ENCODE data around the gene PHTF1. TPM values are rescaled to one million over a fixed set of nuclear protein-coding genes. Genes with fewer than 3 reads are reported as not detected.

Gene PHTF1
- total RNA-seq, 1 donor from 2014 or later: 48.5 TPM

- Mint-ChIP-seq H3K4me3 (no peak overlapping the region), H3K9me3 (no peaks in the 10 kb centered on the region), H3K36me3 (ENCODE audit: low read depth) (peaks cover 7% of the 10 kb centered on the region), H3K4me1 (peaks cover 20% of the 10 kb centered on the region), H3K27me3 (ENCODE audit: low read depth) (no peaks in the 10 kb centered on the region), H3K27ac (ENCODE audit: unreplicated experiment) (no peak overlapping the region)
- no peak for TF ChIP-seq CTCF (conservative IDR thresholded peaks at IDR 0.05)
- no peak for DNase-seq (ENCODE audit: low read depth, low spot score)
These were observed 24.2 kb upstream of the PHTF1 start for GRCh38 chr1:113783254-113784103.

- H3K27me3 Mint-ChIP-seq (ENCODE audit: low read depth): no peaks in the 10 kb centered on the region
- peaks cover 16% of the 10 kb centered on the region for H3K4me1 Mint-ChIP-seq
- no peak overlapping the region for H3K4me3 Mint-ChIP-seq
- H3K27ac Mint-ChIP-seq (ENCODE audit: unreplicated experiment): no peak overlapping the region
- peaks cover 8% of the 10 kb centered on the region for H3K36me3 Mint-ChIP-seq (ENCODE audit: low read depth)
- TF ChIP-seq CTCF (conservative IDR thresholded peaks at IDR 0.05): no peak
- no peaks in the 10 kb centered on the region for H3K9me3 Mint-ChIP-seq
- no peak for DNase-seq (ENCODE audit: low read depth, low spot score)
These were observed 23.1 kb upstream of the PHTF1 start for GRCh38 chr1:113782406-113782805.

- H3K27ac Mint-ChIP-seq (ENCODE audit: unreplicated experiment): no peak overlapping the region
- TF ChIP-seq CTCF (conservative IDR thresholded peaks at IDR 0.05): no peak
- H3K9me3 Mint-ChIP-seq: no peaks in the 10 kb centered on the region
- no peaks in the 10 kb centered on the region for H3K27me3 Mint-ChIP-seq (ENCODE audit: low read depth)
- no peak overlapping the region for H3K4me3 Mint-ChIP-seq
- H3K4me1 Mint-ChIP-seq: peaks cover 7% of the 10 kb centered on the region
- H3K36me3 Mint-ChIP-seq (ENCODE audit: low read depth): peaks cover 8% of the 10 kb centered on the region
- no peak for DNase-seq (ENCODE audit: low read depth, low spot score)
These were observed 21.3 kb upstream of the PHTF1 start for GRCh38 chr1:113780374-113781146.

- H3K4me1 Mint-ChIP-seq: peaks cover 5% of the 10 kb centered on the region
- TF ChIP-seq CTCF (conservative IDR thresholded peaks at IDR 0.05): no peak
- H3K36me3 Mint-ChIP-seq (ENCODE audit: low read depth): peaks cover 8% of the 10 kb centered on the region
- no peak overlapping the region for H3K4me3 Mint-ChIP-seq
- H3K27ac Mint-ChIP-seq (ENCODE audit: unreplicated experiment): no peak overlapping the region
- no peak for DNase-seq (ENCODE audit: low read depth, low spot score)
- H3K27me3 Mint-ChIP-seq (ENCODE audit: low read depth): no peaks in the 10 kb centered on the region
- no peaks in the 10 kb centered on the region for H3K9me3 Mint-ChIP-seq
These were observed 20.3 kb upstream of the PHTF1 start for GRCh38 chr1:113779542-113779941.

- peaks cover 8% of the 10 kb centered on the region for H3K36me3 Mint-ChIP-seq (ENCODE audit: low read depth)
- no peak for DNase-seq (ENCODE audit: low read depth, low spot score)
- H3K4me3 Mint-ChIP-seq: no peak overlapping the region
- H3K9me3 Mint-ChIP-seq: no peaks in the 10 kb centered on the region
- H3K27ac Mint-ChIP-seq (ENCODE audit: unreplicated experiment): no peak overlapping the region
- H3K27me3 Mint-ChIP-seq (ENCODE audit: low read depth): no peaks in the 10 kb centered on the region
- TF ChIP-seq CTCF (conservative IDR thresholded peaks at IDR 0.05): no peak
- H3K4me1 Mint-ChIP-seq: no peaks in the 10 kb centered on the region
These were observed 18.3 kb upstream of the PHTF1 start for GRCh38 chr1:113777561-113777960.

Measured in neural crest cell (in vitro differentiated cells).